NCI-H345 (cell line): ENCODE results near the gene LHX4.

Source experiments
- DNase-seq: peaks from one replicate; lab custom pipeline; 2025; lab: John Stamatoyannopoulos, UW

LHX4 gene

DNA sequence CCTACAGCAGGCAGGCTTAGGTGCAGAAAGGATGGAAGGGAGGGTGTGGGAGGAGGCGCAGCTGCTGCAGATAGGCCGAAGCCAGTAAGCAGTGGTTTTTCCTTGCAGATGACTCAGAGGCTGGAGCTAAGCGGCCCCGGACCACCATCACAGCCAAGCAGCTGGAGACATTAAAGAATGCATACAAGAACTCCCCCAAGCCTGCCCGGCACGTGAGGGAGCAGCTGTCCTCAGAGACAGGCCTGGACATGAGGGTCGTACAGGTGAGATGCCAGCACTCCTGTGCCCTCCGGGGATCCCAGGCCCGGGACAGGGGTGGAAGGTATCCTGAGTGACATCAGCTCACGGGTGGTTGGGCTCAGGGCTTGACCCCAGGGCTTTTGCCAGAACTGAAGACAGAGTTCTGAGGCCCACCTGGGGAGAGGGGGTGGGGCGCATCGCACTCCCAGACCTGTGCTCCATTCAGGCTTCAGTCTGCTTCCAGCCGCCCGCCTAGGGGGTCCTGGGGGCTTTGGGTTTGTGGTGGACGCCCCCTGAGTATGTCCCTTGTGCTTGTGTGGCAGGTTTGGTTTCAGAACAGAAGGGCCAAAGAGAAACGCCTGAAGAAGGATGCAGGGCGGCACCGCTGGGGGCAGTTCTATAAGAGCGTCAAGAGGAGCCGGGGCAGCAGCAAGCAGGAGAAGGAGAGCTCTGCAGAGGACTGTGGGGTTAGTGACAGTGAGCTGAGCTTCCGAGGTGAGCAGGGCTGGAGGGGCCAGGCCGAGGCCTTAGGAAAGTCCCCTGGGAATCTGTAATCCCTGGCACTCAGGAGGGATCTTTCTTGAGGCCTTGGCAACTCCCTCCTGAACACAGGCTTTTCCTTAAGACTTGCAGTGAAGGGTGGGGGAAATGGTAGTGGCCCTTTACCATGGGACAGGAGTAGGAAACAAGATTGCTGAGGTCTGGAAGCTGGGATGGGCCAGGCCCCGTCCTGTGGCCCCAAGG, 41.5 kb downstream of the LHX4 start:
- DNase-seq, result no peak

GRCh38 chr1:180272395-180272794, 42.3 kb downstream of the LHX4 start:
- DNase-seq, result no peak

DNA sequence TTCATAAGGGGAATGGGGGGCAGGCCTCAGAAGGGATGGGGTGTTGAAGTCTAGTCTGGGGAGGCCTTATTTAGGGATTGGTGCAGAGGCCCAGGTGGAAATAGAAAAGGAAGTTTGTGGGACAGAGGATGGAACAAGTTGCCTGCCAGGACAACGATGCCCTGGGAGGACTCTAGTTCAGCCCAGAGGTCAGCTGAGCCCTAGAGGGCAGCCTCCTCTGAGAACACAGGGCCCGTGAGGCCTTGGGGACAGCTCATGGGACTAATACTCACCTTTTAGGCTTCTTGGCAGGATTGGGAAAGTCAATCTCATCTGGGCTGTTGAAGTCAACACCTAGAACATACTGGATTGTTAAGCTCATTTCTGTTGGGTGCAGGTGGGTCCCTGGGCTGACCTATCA, 43.0 kb downstream of the LHX4 start:
- DNase-seq, result no peak

GRCh38 chr1:180274221-180274620, 44.2 kb downstream of the LHX4 start:
- DNase-seq, result no peak

DNA sequence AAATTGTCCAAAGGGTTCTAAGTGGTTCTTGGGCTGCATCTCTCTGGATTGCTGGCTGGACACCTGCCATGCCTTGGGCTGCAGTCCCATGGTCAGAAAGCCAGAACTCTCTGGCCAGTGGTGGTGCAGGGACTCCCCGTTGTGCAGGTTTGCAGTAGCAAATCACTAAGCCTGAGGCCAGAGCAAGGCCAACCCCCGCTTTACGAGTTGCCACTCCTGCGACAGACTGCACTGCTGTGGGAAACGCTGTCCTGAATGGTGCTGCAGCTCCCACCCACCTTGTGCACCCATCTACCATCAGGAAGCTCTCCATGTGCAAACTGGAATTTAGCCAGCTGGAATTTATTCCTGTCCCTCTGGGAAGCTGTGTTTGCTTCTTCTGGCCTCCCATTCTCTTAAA, 45.7 kb downstream of the LHX4 start:
- DNase-seq, result no peak

- no peak for DNase-seq
These were observed 47.6 kb downstream of the LHX4 start for GRCh38 chr1:180277476-180278193.

- DNase-seq, result no peak
These were observed 48.1 kb downstream of the LHX4 start for GRCh38 chr1:180278194-180278515.

- DNase-seq, result no peak
These were observed 48.7 kb downstream of the LHX4 start for GRCh38 chr1:180278596-180279395.

- DNase-seq, result no peak
These were observed 49.6 kb downstream of the LHX4 start for GRCh38 chr1:180279651-180280050.

DNA sequence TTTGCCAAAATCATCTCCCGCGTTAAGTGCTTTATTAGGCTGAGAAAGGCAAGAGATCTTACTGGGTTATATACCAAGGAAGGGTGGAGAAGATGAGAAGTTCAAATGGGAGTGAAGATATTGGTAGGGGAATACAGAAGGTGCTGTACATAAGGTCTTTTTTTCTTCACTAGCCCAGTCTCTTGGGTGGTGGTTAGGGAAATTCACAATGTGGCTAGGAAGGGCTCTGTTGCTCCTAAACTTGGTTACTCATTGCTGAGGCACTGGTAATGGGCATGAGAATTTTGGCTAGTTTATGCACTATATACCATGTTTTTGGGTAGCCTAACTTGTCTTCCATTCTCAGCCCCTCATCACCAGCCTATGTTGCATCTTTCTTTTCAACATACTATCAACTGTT, 50.6 kb downstream of the LHX4 start:
- DNase-seq, result no peak

DNA sequence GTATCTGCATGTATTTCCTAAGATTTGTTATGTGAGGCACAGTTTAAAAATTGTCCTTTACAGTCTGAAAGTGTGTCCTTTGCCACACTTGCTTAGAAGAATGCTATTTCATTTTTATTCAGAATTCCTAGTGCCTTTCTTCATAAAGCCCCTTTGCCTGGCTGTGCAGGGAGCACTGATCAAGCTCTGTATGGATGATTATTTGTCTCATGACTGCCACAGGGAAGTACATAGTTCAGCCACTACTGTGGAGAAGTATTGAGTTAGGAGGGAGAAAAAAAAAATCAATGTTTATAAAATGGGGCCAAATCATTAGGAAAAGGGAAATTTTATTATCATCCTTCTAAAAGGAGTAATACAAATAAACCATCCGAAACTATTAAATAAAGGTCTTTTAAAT, 51.4 kb downstream of the LHX4 start:
- no peak for DNase-seq

DNA sequence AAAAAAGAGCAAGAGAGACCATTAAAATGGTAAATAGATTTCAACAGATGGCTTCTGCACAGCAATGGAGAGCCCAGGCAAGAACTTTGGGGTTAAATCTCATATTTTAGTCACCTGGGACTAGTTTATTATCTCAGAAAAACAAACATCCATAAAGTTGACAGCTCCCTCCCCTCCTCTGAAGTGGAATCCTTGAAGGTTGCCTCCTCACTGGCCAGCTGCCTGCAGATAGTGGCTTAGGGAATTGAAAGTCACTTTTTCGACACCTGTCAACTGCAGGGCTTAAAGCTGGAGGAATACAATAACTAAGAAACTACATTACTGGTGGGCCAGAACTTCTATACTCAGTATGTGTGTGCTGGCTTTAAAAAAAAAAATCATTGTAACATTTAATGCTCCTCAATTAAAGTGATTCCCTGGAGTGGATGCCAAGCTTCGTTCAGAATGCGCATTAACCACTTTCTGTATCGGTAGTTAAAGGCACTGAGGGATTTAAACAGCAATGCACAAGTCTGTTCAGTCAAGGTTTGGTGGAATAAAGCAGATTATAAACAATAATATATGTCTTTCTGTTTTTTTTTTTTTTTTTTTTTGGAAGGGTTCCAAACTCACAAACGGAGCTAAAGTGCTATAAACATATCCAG, 52.5 kb downstream of the LHX4 start:
- DNase-seq, result no peak

DNA sequence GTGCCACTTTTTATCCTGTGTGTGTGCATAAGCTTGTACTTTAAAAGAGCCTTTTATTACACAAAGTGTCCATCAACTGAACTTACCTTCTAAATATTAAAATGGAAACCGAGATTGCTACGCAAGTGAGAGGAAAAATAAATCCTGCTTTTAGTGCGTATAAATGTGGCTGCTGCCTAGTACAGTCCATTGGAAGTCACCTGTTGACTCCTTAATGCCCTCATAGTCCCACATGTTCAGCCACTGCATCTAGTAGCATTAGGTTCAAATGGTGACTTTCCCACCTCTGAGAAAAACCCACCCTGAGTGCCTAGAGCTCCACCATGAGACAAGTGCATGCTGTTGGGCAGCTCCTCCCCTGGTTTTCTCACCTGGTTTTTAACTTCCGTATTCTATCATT, 53.0 kb downstream of the LHX4 start:
- no peak for DNase-seq

GRCh38 chr1:180286417-180286816, 56.4 kb downstream of the LHX4 start:
- no peak for DNase-seq

- no peak for DNase-seq
These were observed 58.1 kb downstream of the LHX4 start for GRCh38 chr1:180287988-180288705.

- DNase-seq, result no peak
These were observed 58.9 kb downstream of the LHX4 start for GRCh38 chr1:180288940-180289339.

DNA sequence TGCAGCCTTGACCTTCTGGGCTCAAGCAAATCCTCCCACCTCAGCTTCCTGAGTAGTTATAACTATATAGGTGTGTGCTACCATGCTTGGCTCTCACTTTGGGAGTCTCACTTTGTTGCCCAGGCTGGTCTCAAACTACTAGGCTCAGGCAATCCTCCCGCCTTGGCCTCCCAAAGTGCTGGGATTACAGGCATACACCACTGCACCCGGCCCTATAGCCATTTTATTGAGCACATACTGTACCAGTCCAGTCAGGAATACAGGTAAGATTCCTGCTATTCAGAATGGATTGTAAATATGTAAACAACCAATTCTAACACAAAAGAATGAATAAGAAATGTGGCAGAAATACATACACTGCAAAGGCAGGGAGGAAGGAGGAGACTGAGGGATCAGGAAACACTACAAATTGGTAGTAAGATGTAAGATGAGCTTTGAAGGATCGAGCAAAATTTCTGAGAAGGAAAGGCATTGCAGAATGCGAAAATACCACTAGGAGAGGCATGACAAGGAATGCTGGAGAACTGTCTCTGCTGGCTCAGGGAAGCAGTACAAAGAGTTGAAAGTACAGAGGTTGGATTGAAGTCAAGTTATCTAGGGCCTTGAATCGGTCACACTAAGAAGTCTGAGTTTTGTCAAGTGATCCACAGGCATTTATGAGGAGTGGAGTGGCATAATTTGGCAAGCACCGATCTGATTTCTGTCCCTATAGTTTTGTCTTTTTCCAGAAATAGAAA, 60.4 kb downstream of the LHX4 start:
- DNase-seq, result no peak

- DNase-seq, result no peak
These were observed 60.9 kb downstream of the LHX4 start for GRCh38 chr1:180291004-180291403.

- DNase-seq, result no peak
These were observed 64.6 kb downstream of the LHX4 start for GRCh38 chr1:180294711-180295110.

DNA sequence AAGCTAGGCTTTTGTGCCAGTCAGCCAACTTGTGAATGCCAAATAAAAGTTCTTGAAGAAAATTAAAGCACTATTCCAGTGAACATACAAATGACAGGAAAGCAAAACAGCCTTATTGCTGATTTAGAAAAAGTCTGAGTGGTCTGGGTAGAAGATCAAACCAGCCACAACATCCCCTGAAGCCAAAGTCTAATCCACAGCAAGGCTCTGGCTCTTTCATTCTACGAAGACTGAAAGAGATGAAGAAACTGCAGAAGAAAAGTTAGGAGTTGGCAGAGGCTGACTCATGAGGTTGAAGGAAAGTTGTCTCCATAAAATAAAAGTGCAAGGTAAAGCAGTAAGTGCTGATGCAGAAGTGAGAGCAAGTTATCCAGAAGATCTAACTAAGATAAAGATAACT, 65.9 kb downstream of the LHX4 start:
- DNase-seq, result no peak
